Endothelial cell of umbilical vein (primary cell): ENCODE results near the gene PTPRZ1. TPM values are rescaled to one million over a fixed set of nuclear protein-coding genes. Genes with fewer than 3 reads are reported as not detected.

Experiments
- BruUV-seq: library from RNA; stranded (reverse); fragments of 400-500 nt; replicated peaks from 2 replicates; lab custom pipeline; 2021; lab: Mats Ljungman, UMichigan
- CTCF ChIA-PET: fragments of 300-600, 350-600 bp; sonication (Branson Sonifier 250); formaldehyde crosslinking; loops from one replicate; lab custom pipeline; 2021; ENCODE audit warnings: antibody characterized with exemption, inconsistent platforms; lab: Charles Lee
- POLR2A ChIA-PET: fragments of 300-600, 350-600 bp; sonication (Branson Sonifier 250); formaldehyde crosslinking; loops from one replicate; lab custom pipeline; 2021; ENCODE audit warnings: antibody characterized with exemption, inconsistent platforms; lab: Charles Lee
- DNase-seq: peaks from one replicate; pipeline ENCODE4 v3.0.0-alpha.2; 2011; ENCODE audit warnings: low read depth, low spot score
- FAIRE-seq: peaks from 2 replicates; lab custom pipeline; 2011; peaks lifted over from hg19 to GRCh38; lab: Jason Lieb, UNC
- H2AFZ ChIP-seq: 2 replicates; pipeline ENCODE4 v1.6.0; 2012; ENCODE audit warnings: low read depth, low read length, control low read depth, inconsistent platforms
- H3K27ac ChIP-seq: 2 replicates; pipeline ENCODE4 v1.5.1; 2011; ENCODE audit warnings: low read depth, mild to moderate bottlenecking, control low read depth, low read length, moderate library complexity; ENCODE audit not compliant: insufficient read depth
- H3K27me3 ChIP-seq, 2 experiments: 2 replicates each; pipeline versions ENCODE4 v1.6.0 to v1.6.1; 2011; ENCODE audit warnings: low read length in 2 of 2, mixed read lengths in 1 of 2; ENCODE audit not compliant: control insufficient read depth in 2 of 2, insufficient read depth in 2 of 2
- H3K36me3 ChIP-seq, 2 experiments: 2 replicates in 1 of 2; 3 replicates in 1 of 2; pipeline ENCODE4 v1.5.1; 2011; ENCODE audit warnings: low read length in 2 of 2, mild to moderate bottlenecking in 1 of 2, moderate library complexity in 1 of 2; ENCODE audit not compliant: control insufficient read depth in 2 of 2, insufficient read depth in 2 of 2; ENCODE audit errors: extremely low read depth in 1 of 2
- H3K4me1 ChIP-seq: 3 replicates; pipeline ENCODE4 v1.5.1; 2011; ENCODE audit warnings: mild to moderate bottlenecking, low read length; ENCODE audit not compliant: control insufficient read depth, insufficient read depth; ENCODE audit errors: extremely low read depth
- H3K4me2 ChIP-seq: 2 replicates; pipeline ENCODE4 v1.6.1; 2011; ENCODE audit warnings: low read length, control low read depth, mixed read lengths; ENCODE audit not compliant: insufficient read depth
- H3K4me3 ChIP-seq, 3 experiments: fragments of 200-600 bp in 1 of 3; sonication (generic), shearing (Covaris generic) in 1 of 3; replicated peaks in 1 of 3; 2 replicates each; pipeline ENCODE4 v1.5.1; 2011 to 2016; ENCODE audit warnings: control low read depth in 3 of 3, low read length in 3 of 3, mild to moderate bottlenecking in 2 of 3, inconsistent platforms in 1 of 3, low read depth in 1 of 3, moderate library complexity in 1 of 3; ENCODE audit not compliant: insufficient read depth in 1 of 3
- H3K79me2 ChIP-seq: 2 replicates; pipeline ENCODE4 v1.6.0; 2012; ENCODE audit warnings: low read length, inconsistent platforms; ENCODE audit not compliant: control insufficient read depth, insufficient read depth
- H3K9ac ChIP-seq: replicated peaks from 2 replicates; pipeline ENCODE3; 2011; ENCODE audit warnings: low read length, control low read depth; ENCODE audit not compliant: insufficient read depth; ENCODE audit errors: extremely low read depth
- H3K9me1 ChIP-seq: replicated peaks from 3 replicates; pipeline ENCODE4 v1.6.0; 2011; ENCODE audit warnings: mild to moderate bottlenecking, low read length; ENCODE audit not compliant: control insufficient read depth, insufficient read depth; ENCODE audit errors: extremely low read depth
- H3K9me3 ChIP-seq: replicated peaks from 2 replicates; pipeline ENCODE4 v1.5.1; 2012; ENCODE audit warnings: low read length, inconsistent platforms; ENCODE audit not compliant: control insufficient read depth, insufficient read depth
- H4K20me1 ChIP-seq: replicated peaks from 2 replicates; pipeline ENCODE3; 2011; ENCODE audit warnings: mild to moderate bottlenecking, low read length; ENCODE audit not compliant: control insufficient read depth, insufficient read depth; ENCODE audit errors: extremely low read depth
- CTCF ChIP-seq, 2 donors: IDR thresholded peaks; 1 replicate in 1 of 2; 2 replicates in 1 of 2; pipeline ENCODE4 v1.5.1; 2011; ENCODE audit warnings: low read length in 2 of 2, mild to moderate bottlenecking in 2 of 2, moderate library complexity in 2 of 2, control low read depth in 1 of 2, inconsistent platforms in 1 of 2, low read depth in 1 of 2; ENCODE audit not compliant: insufficient read depth in 1 of 2; ENCODE audit errors: extremely low read depth in 1 of 2
- EZH2 ChIP-seq: IDR thresholded peaks from 2 replicates; pipeline ENCODE4 v1.6.1; 2012; ENCODE audit warnings: borderline replicate concordance, low read depth, mild to moderate bottlenecking, moderate library complexity, low read length, inconsistent platforms; ENCODE audit not compliant: severe bottlenecking
- FOS ChIP-seq: IDR thresholded peaks from 2 replicates; pipeline ENCODE4 v1.6.1; 2011; ENCODE audit warnings: mild to moderate bottlenecking, low read length, moderate library complexity, borderline replicate concordance; ENCODE audit not compliant: insufficient read depth
- GATA2 ChIP-seq: IDR thresholded peaks from 2 replicates; pipeline ENCODE4 v1.7.0; 2011; ENCODE audit warnings: low read depth, mild to moderate bottlenecking, moderate library complexity, mixed read lengths, low read length; ENCODE audit not compliant: insufficient read length, insufficient read depth
- JUN ChIP-seq: IDR thresholded peaks from 2 replicates; pipeline ENCODE4 v1.6.1; 2011; ENCODE audit warnings: borderline replicate concordance, low read depth; ENCODE audit not compliant: insufficient read length, insufficient read depth
- MYC ChIP-seq: IDR thresholded peaks from one replicate; pipeline ENCODE4 v1.6.1; 2011; ENCODE audit warnings: mild to moderate bottlenecking, low read depth, low read length
- POLR2A ChIP-seq: IDR thresholded peaks from 2 replicates; pipeline ENCODE4 v1.6.1; 2012; ENCODE audit warnings: low read depth, mild to moderate bottlenecking, control low read depth, low read length
- POLR2AphosphoS5 ChIP-seq: IDR thresholded peaks from 2 replicates; pipeline ENCODE4 v1.6.1; 2012; ENCODE audit warnings: low read depth, mild to moderate bottlenecking, control low read depth, low read length, moderate library complexity; ENCODE audit not compliant: insufficient read depth
- dilution Hi-C: fragments of 300-500 bp; cut with MboI; formaldehyde crosslinking; loops from one replicate; pipeline ENCODE4 v1.15.0; 2019; ENCODE audit warnings: low sequenced_read_pairs; ENCODE audit not compliant: extremely low pct_ligation_motif_present
- intact Hi-C: fragments of 100-400 bp; cut with micrococcal nuclease; formaldehyde crosslinking; loops from one replicate; pipeline ENCODE4 v1.10.0; 2022
- polyA plus RNA-seq, 4 experiments: library from polyadenylated mRNA; depleted of rRNA in 3 of 4; stranded (reverse) in 3 of 4; unstranded in 1 of 4; fragments of >200 nt; gene quantifications; 2 replicates each; pipeline versions ENCODE4 v1.2.1 to v1.2.3, GENCODE V29; 2011 to 2012; ENCODE audit warnings: missing spikeins in 1 of 4
- total RNA-seq: library from RNA; stranded (reverse); gene quantifications from 2 replicates; pipeline ENCODE4 v1.2.3, GENCODE V29; 2021
- TF ChIP-seq, protein P1 (sequence below): IDR thresholded peaks from 2 replicates; pipeline ENCODE4 v1.6.1; 2011; ENCODE audit not compliant: insufficient read depth, insufficient read length

Gene PTPRZ1
- total and polyA plus RNA-seq, 2 donors (not counting 3 experiments of a cell fraction or from before 2014, with no cell fraction given): 0.07 TPM; not detected in 1

- no peak overlapping the region for H3K4me3 ChIP-seq
- no peak overlapping the region for H3K4me2 ChIP-seq
- ChIA-PET CTCF (no interaction called here), POLR2A (no interaction called here)
- TF ChIP-seq CTCF (IDR thresholded peaks at IDR 0.05; ENCODE audit: extremely low read depth in 1 of 2, insufficient read depth in 1 of 2, low read depth in 1 of 2, low read length in 2 of 2) (no peak), GATA2 (no peak), POLR2A (no peak), EZH2 (no peak), POLR2AphosphoS5 (no peak), FOS (no peak), JUN (no peak), MYC (no peak)
- TF ChIP-seq, protein P1, sequence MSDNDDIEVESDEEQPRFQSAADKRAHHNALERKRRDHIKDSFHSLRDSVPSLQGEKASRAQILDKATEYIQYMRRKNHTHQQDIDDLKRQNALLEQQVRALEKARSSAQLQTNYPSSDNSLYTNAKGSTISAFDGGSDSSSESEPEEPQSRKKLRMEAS: no peak
- DNase-seq: no peak
- no peaks in the 10 kb centered on the region for H3K4me1 ChIP-seq
- no peaks in the 10 kb centered on the region for H3K36me3 ChIP-seq
- H3K9me1 ChIP-seq: no peaks in the 10 kb centered on the region
- BruUV-seq: no TSS peak
- dilution Hi-C loops (no loop called here), intact Hi-C loops (no loop called here)
- H3K79me2 ChIP-seq: no peaks in the 10 kb centered on the region
- H3K9ac ChIP-seq: no peak overlapping the region
- H3K27ac ChIP-seq: no peak overlapping the region
- H3K27me3 ChIP-seq: no peaks in the 10 kb centered on the region
- H3K9me3 ChIP-seq: no peaks in the 10 kb centered on the region
- FAIRE-seq: no peak
- no peaks in the 10 kb centered on the region for H4K20me1 ChIP-seq
- no peak overlapping the region for H2AFZ ChIP-seq
Measured at GRCh38 chr7:121901026-121901425, 28.1 kb downstream of the PTPRZ1 start.
